Trophoblast cell (in vitro differentiated cells and primary cell): ENCODE results near the gene GTF3C1.

Source experiments
- DNase-seq, 2 donors: peaks; one replicate each; pipeline ENCODE4 v3.0.0-alpha.2; 2016
- H2AFZ ChIP-seq: 2 replicates; pipeline ENCODE4 v1.6.1; 2013; ENCODE audit warnings: low read length, moderate library complexity, mild to moderate bottlenecking; ENCODE audit not compliant: insufficient read depth, poor library complexity
- H2AK5ac ChIP-seq: 2 replicates; pipeline ENCODE4 v1.6.1; 2013; ENCODE audit warnings: mild to moderate bottlenecking, low read length
- H2BK120ac ChIP-seq: 2 replicates; pipeline ENCODE4 v1.6.1; 2013; ENCODE audit warnings: low read length, mild to moderate bottlenecking, moderate library complexity; ENCODE audit not compliant: insufficient read depth, poor library complexity
- H2BK12ac ChIP-seq: 2 replicates; pipeline ENCODE4 v1.6.1; 2013; ENCODE audit warnings: mild to moderate bottlenecking, low read length, moderate library complexity
- H2BK5ac ChIP-seq: 2 replicates; pipeline ENCODE4 v1.6.1; 2013; ENCODE audit warnings: low read length, low read depth, moderate library complexity, mild to moderate bottlenecking; ENCODE audit not compliant: poor library complexity
- H3K14ac ChIP-seq: 2 replicates; pipeline ENCODE4 v1.6.1; 2013; ENCODE audit warnings: mild to moderate bottlenecking, low read length
- H3K18ac ChIP-seq: 2 replicates; pipeline ENCODE4 v1.6.1; 2013; ENCODE audit warnings: mild to moderate bottlenecking, low read length
- H3K23ac ChIP-seq: 2 replicates; pipeline ENCODE4 v1.6.1; 2013; ENCODE audit warnings: low read length
- H3K27ac ChIP-seq: 2 replicates; pipeline ENCODE4 v1.5.1; 2013; ENCODE audit warnings: low read depth, mild to moderate bottlenecking, inconsistent platforms, low read length, moderate library complexity
- H3K27me3 ChIP-seq: 2 replicates; pipeline ENCODE4 v1.6.1; 2013; ENCODE audit warnings: inconsistent platforms, mild to moderate bottlenecking, low read length, moderate library complexity; ENCODE audit not compliant: insufficient read depth
- H3K36me3 ChIP-seq, 2 experiments: 1 replicate in 1 of 2; 2 replicates in 1 of 2; pipeline ENCODE4 v1.6.1; 2013; ENCODE audit warnings: low read length in 2 of 2, mild to moderate bottlenecking in 2 of 2, moderate library complexity in 1 of 2; ENCODE audit not compliant: insufficient read depth in 2 of 2, control insufficient read depth in 1 of 2
- H3K4ac ChIP-seq: 2 replicates; pipeline ENCODE4 v1.6.1; 2013; ENCODE audit warnings: low read depth, mild to moderate bottlenecking, low read length, moderate library complexity
- H3K4me1 ChIP-seq, 2 experiments: 1 replicate in 1 of 2; 2 replicates in 1 of 2; pipeline ENCODE4 v1.6.1; 2013; ENCODE audit warnings: low read length in 2 of 2, mild to moderate bottlenecking in 2 of 2, moderate library complexity in 1 of 2; ENCODE audit not compliant: insufficient read depth in 2 of 2, control insufficient read depth in 1 of 2
- H3K4me2 ChIP-seq: 2 replicates; pipeline ENCODE4 v1.6.1; 2013; ENCODE audit warnings: inconsistent platforms, mild to moderate bottlenecking, low read length, moderate library complexity
- H3K4me3 ChIP-seq: 2 replicates; pipeline ENCODE4 v1.5.1; 2013; ENCODE audit warnings: mild to moderate bottlenecking, low read depth, low read length, inconsistent platforms
- H3K79me1 ChIP-seq: one replicate; pipeline ENCODE4 v1.6.1; 2013; ENCODE audit warnings: low read length
- H3K79me2 ChIP-seq: 2 replicates; pipeline ENCODE4 v1.6.1; 2013; ENCODE audit warnings: low read length, mild to moderate bottlenecking; ENCODE audit not compliant: control insufficient read depth, insufficient read depth, poor library complexity
- H3K9ac ChIP-seq: 2 replicates; pipeline ENCODE4 v1.6.1; 2013; ENCODE audit warnings: mild to moderate bottlenecking, low read length
- H3K9me3 ChIP-seq: 2 replicates; pipeline ENCODE4 v1.6.1; 2013; ENCODE audit warnings: low read depth, mild to moderate bottlenecking, control low read depth, inconsistent platforms, low read length; ENCODE audit not compliant: insufficient read depth
- H4K12ac ChIP-seq: 2 replicates; pipeline ENCODE4 v1.6.1; 2013; ENCODE audit warnings: low read depth, mild to moderate bottlenecking, low read length, moderate library complexity
- H4K8ac ChIP-seq: 2 replicates; pipeline ENCODE4 v1.6.1; 2013; ENCODE audit warnings: low read depth, mild to moderate bottlenecking, low read length, moderate library complexity
- H4K91ac ChIP-seq: one replicate; pipeline ENCODE4 v1.6.1; 2013; ENCODE audit warnings: low read depth, mild to moderate bottlenecking, low read length, moderate library complexity
- WGBS: extraction: QIAGEN DNeasy Blood & Tissue Kit; methylation state at CpG from one replicate; pipeline ENCODE4 v1.1.7; 2013; ENCODE audit warnings: missing lambda C conversion rate; ENCODE audit not compliant: insufficient read length, insufficient coverage; ENCODE audit errors: extremely low coverage; 5-methylcytosine and 5-hydroxymethylcytosine counted together

GTF3C1 gene

DNA sequence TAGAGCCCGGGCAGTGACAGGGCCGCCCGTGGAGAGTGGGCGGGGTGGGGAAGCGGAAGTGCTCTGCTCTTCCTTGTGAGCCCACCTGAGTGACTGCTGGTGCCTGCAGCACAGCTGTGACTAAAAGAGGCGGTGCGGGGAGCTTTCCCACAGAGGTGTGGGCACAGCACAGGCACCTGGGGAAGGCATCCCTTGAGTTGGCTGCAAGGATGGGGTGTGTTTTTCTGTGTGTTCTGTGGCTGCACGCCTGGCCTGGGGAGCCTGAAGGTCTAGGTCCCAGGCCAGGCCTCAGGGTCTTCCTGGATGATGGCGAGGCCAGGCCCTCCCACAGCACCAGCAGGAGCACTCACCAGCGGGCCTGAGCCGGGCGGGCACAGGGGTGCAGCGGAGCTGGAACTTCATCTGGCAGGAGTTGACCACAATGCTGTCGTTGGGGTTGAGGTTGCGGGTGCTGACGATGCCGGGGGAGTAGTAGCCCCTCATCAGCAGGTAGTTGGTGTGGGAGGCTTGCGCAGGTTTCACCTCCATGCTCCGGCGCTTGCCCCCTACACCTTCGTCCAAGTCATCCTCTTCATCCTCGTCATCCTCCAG lies 80.7 kb downstream of the GTF3C1 start:
- Histone ChIP-seq H3K27ac (no peak overlapping the region), H3K27me3 (no peaks in the 10 kb centered on the region), H3K79me1 (no peaks in the 10 kb centered on the region), H3K4me2 (no peak overlapping the region), H3K14ac (no peak overlapping the region), H3K4me3 (peak overlapping the region; percentile 21), H3K18ac (no peak overlapping the region), H2BK120ac (no peak overlapping the region), H4K12ac (no peak overlapping the region), H3K79me2 (no peaks in the 10 kb centered on the region), H3K36me3 (peaks cover 74 to 89% of the 10 kb centered on the region in 2 experiments), H4K8ac (no peak overlapping the region), H4K91ac (no peak overlapping the region), H3K4me1 (peaks cover 5 to 9% of the 10 kb centered on the region in 2 experiments), H2AK5ac (no peak overlapping the region), H2BK12ac (no peak overlapping the region), H2BK5ac (no peak overlapping the region), H3K4ac (no peak overlapping the region), H3K23ac (no peak overlapping the region), H2AFZ (no peak overlapping the region), H3K9ac (no peak overlapping the region), H3K9me3 (no peaks in the 10 kb centered on the region)
- DNase-seq = no peak
- WGBS = no CpG with 5 or more reads among the region's 22 CpGs

DNA sequence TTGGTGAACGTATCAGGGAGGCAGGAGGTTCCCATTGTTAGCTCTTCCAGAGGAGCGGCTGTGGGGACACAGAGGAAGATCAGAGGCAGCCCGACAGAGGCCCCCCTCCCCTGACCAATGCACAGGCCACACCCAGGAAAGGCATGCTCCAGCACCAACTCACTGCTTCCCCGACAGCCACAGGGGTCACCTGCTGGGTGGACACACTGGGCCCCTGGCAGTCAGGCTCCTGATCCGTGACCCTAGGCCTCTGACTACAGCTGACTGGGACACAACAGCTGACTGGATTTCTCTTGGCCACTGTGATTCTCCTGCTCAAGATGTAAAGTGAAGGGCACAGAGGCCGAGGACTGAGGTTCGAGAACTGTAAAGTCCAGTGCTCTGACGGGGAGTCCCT lies 84.2 kb downstream of the GTF3C1 start:
- Histone ChIP-seq H3K4ac (no peak overlapping the region), H2BK12ac (no peak overlapping the region), H4K91ac (no peak overlapping the region), H3K14ac (no peak overlapping the region), H3K4me1 (peaks cover 0 to 3% of the 10 kb centered on the region in 2 experiments), H3K23ac (no peak overlapping the region), H3K9ac (no peak overlapping the region), H2BK5ac (no peak overlapping the region), H4K8ac (no peak overlapping the region), H4K12ac (no peak overlapping the region), H3K4me2 (no peak overlapping the region), H3K4me3 (no peak overlapping the region), H2BK120ac (no peak overlapping the region), H3K9me3 (no peaks in the 10 kb centered on the region), H2AFZ (no peak overlapping the region), H2AK5ac (no peak overlapping the region), H3K18ac (no peak overlapping the region), H3K27ac (no peak overlapping the region), H3K79me2 (no peaks in the 10 kb centered on the region), H3K79me1 (no peaks in the 10 kb centered on the region), H3K27me3 (no peaks in the 10 kb centered on the region), H3K36me3 (peaks cover 77 to 92% of the 10 kb centered on the region in 2 experiments)
- no peak for DNase-seq
- no CpG with 5 or more reads among the region's 8 CpGs for WGBS

DNA sequence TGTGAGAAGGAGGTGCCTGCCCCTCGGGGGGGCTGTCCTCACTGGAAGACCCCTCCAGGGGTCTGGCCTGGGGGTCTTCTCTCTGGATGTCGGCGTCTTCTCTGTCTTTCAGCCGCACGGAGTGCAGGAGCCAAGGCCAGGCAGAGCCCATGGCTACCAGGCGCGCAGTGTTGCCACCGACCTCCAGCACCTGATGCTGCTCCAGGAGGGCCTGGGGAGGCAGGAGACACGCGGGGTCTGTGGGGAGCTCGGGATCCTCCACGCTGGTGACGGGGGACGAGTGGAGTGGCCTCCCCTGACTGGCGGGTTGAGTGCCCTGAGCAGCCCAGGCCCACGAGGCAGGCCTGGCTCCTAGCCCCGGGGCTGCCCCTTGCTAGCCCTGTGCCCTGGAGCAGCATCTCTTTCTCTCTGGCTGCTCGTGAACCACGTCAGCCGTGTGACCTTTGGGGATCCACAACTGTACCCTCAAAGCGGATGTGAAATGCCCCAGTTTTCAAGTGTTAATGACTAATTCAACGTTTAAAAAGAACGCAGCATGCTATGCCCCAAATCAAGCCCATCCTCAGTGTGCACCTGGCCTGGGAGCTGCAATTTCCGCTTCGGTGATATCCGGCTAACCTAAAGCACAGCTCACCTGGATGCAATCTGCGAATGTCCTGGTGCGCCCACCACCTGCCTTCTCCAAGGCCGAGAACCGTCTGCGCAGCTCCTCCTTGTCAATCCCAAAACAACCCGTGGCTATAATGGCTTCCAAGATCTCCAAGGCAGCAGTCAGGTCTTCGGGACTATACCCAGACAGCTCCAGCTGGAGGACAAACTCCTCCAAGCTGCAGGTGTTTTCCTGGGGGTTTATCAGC lies 84.9 kb downstream of the GTF3C1 start:
- H2AFZ ChIP-seq = no peak overlapping the region
- DNase-seq = no peak

DNA sequence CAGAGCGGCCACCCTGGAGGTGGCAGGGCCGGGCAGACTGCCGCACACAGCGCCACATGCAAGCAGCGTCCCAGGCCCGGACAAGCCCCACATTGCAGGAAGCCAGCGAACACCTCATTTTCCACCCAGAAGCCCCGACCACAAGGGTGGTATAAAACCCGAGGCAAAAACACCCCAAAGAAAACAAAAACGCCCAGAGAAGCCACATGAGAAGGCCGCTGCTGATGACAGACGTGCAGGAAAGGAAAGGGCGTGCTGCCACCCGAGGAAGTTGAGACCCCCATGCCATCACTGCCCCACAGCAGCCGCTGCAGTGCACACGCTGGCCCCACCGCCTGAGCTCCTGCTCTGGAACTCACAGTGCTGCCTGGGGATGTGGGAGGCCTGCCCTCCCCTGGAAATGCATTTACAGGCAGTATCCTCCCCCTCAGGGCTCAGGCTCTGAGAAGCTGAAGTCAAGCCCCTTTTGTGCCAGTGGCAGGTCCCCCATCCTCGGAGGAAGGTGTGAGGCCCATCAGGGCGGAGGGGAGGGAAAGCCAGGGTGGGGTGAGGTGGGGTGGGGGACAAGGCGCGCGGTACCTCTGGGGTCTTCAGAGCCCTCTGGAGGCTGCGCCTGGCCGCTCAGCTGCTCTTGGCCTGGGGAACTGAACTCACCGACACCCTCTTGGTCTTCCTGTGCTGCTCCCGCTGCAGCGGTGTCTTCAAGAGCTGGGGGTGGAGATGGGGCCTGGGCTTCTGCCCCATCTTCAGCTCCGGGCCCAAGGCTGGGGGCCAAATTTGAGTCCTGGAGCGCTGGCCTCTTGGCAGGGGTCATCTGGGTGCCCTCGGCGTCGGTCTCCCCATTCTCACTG lies 85.7 kb downstream of the GTF3C1 start:
- no peak overlapping the region for H3K18ac ChIP-seq
- no peak overlapping the region for H2BK12ac ChIP-seq
- no peak overlapping the region for H3K4ac ChIP-seq
- H2BK5ac ChIP-seq = no peak overlapping the region
- no peak overlapping the region for H3K27ac ChIP-seq
- no peak overlapping the region for H2AK5ac ChIP-seq
- H3K4me3 ChIP-seq = no peak overlapping the region
- no peak overlapping the region for H2BK120ac ChIP-seq
- DNase-seq = no peak
- no peak overlapping the region for H4K12ac ChIP-seq
- no peak overlapping the region for H3K14ac ChIP-seq
- H3K23ac ChIP-seq = no peak overlapping the region
- no peak overlapping the region for H4K91ac ChIP-seq
- no CpG with 5 or more reads among the region's 32 CpGs for WGBS
- no peaks in the 10 kb centered on the region for H3K79me1 ChIP-seq
- H3K36me3 ChIP-seq = peaks cover 72 to 84% of the 10 kb centered on the region in 2 experiments
- no peaks in the 10 kb centered on the region for H3K79me2 ChIP-seq
- no peak overlapping the region for H4K8ac ChIP-seq
- H3K9ac ChIP-seq = no peak overlapping the region
- no peak overlapping the region for H3K4me2 ChIP-seq
- H3K27me3 ChIP-seq = no peaks in the 10 kb centered on the region
- peaks cover 0 to 3% of the 10 kb centered on the region in 2 experiments for H3K4me1 ChIP-seq
- no peaks in the 10 kb centered on the region for H3K9me3 ChIP-seq
- H2AFZ ChIP-seq = no peak overlapping the region

More for the DNA sequence above, 84.9 kb downstream of the GTF3C1 start:
- no peak overlapping the region for H3K4me3 ChIP-seq
- no peak overlapping the region for H3K18ac ChIP-seq
- H4K8ac ChIP-seq = no peak overlapping the region
- H3K36me3 ChIP-seq = peaks cover 75 to 89% of the 10 kb centered on the region in 2 experiments
- peaks cover 0 to 3% of the 10 kb centered on the region in 2 experiments for H3K4me1 ChIP-seq
- no peak overlapping the region for H2BK12ac ChIP-seq
- no peaks in the 10 kb centered on the region for H3K9me3 ChIP-seq
- no peak overlapping the region for H3K27ac ChIP-seq
- no peaks in the 10 kb centered on the region for H3K79me1 ChIP-seq
- H3K79me2 ChIP-seq = no peaks in the 10 kb centered on the region
- no peaks in the 10 kb centered on the region for H3K27me3 ChIP-seq
- H4K12ac ChIP-seq = no peak overlapping the region
- no peak overlapping the region for H2BK120ac ChIP-seq
- H3K23ac ChIP-seq = no peak overlapping the region
- H3K9ac ChIP-seq = no peak overlapping the region
- H2AK5ac ChIP-seq = no peak overlapping the region
- no peak overlapping the region for H3K4ac ChIP-seq
- no CpG with 5 or more reads among the region's 33 CpGs for WGBS
- no peak overlapping the region for H2BK5ac ChIP-seq
- H4K91ac ChIP-seq = no peak overlapping the region
- H3K14ac ChIP-seq = no peak overlapping the region
- H3K4me2 ChIP-seq = no peak overlapping the region
